Activated CD4-positive, alpha-beta T cell treated with anti-CD3 and anti-CD28 coated beads, Interleukin-2, amount 10 ng/mL, durations not matched to agents 24 days and 14 days (primary cell): ENCODE data around the gene KRT3. TPM values are rescaled to one million over a fixed set of nuclear protein-coding genes. Genes with fewer than 3 reads are reported as not detected.

Experiments used
- DNase-seq: peaks from one replicate; pipeline ENCODE4 v3.0.0; 2022
- H3K27ac Mint-ChIP-seq: one replicate; pipeline ENCODE4 v1.8.0; 2022; ENCODE audit warnings: mild to moderate bottlenecking, mixed read lengths
- H3K27me3 Mint-ChIP-seq: one replicate; pipeline ENCODE4 v1.8.0; 2022; ENCODE audit warnings: mixed read lengths
- H3K36me3 Mint-ChIP-seq: one replicate; pipeline ENCODE4 v1.8.0; 2022; ENCODE audit warnings: low read depth, mild to moderate bottlenecking, mixed read lengths
- H3K4me1 Mint-ChIP-seq: one replicate; pipeline ENCODE4 v1.8.0; 2021; ENCODE audit warnings: mixed read lengths
- H3K4me3 Mint-ChIP-seq: one replicate; pipeline ENCODE4 v1.8.0; 2022; ENCODE audit warnings: mild to moderate bottlenecking, moderate library complexity, mixed read lengths
- H3K9me3 Mint-ChIP-seq: one replicate; pipeline ENCODE4 v1.8.0; 2021; ENCODE audit warnings: mixed read lengths
- intact Hi-C: fragments of 100-400 bp; cut with micrococcal nuclease; formaldehyde crosslinking; loops from one replicate; pipeline ENCODE4 v1.15.1; 2023
- total RNA-seq: library from RNA; stranded (reverse); gene quantifications from 2 replicates; pipeline ENCODE4 v1.2.3, GENCODE V29; 2022

Gene KRT3
- total RNA-seq, 1 donor from 2014 or later = 0.14 TPM

DNA sequence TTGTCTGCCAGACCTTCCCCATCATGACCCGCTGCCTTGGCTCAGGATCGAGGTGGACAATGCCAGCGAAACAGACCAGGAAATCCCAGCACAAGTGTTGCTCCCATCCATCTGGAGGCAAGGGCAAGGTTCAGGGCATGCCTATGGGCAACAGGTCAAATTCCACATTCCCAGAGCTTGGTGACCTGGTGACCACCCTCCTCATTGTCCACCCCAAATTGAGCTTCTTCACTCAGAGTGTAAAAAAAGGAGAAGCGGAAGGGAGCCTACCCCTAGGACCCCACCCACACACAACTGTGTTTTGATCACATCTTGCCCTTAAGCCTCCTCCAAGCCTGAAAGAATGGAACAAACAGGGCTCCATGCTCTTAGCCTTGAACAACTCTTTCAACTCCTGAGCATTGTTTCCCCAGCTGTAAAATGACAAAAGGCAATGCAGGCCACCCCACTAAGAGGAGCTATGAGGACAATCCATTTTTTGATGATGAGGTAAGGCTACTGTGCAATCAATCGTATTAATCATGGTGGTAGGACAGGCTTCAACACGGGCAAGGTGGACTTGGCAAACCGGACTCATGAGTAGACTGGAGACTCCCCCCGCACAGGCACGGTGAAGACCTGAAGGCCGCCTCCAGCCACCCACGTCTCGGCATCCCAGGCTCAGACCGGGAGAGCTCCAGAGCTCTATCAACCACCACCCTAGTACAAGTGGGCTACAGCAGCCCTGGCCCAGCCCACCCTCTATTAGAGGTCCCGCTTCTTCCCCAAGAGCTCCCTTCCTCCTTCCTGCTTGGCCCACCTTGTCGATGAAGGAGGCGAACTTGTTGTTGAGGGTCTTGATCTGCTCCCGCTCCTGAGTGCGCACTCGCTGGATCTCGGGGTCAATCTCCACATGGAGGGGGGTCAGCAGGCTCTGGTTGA is 37.3 kb upstream of the KRT3 start:
- intact Hi-C loops = no loop called here
- H3K9me3 Mint-ChIP-seq = no peaks in the 10 kb centered on the region
- peaks cover 2% of the 10 kb centered on the region for H3K27me3 Mint-ChIP-seq
- no peak for DNase-seq
- no peak overlapping the region for H3K4me3 Mint-ChIP-seq
- no peak overlapping the region for H3K27ac Mint-ChIP-seq
- no peaks in the 10 kb centered on the region for H3K36me3 Mint-ChIP-seq
- H3K4me1 Mint-ChIP-seq = peaks cover 35% of the 10 kb centered on the region

DNA sequence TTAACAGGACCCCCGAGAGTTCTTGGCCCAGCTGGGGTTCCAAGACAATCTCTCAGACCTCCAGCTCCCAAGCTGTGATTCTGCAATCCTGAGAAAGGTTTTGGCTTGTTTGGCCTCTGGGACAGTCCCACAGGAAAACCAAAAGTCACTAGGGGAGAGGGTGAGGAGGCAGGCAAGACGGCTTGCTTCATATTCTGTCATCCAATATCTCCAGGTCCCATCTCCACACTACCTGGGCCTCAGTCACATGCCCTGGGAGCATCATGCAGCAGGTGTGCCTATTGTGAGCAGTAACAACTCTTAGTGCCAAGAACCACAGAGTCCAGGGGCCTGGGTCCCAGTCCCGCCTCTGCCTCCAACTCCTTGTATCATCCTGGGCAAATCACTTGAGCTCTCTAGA is 36.5 kb upstream of the KRT3 start:
- Mint-ChIP-seq H3K36me3 (no peaks in the 10 kb centered on the region), H3K9me3 (no peaks in the 10 kb centered on the region), H3K4me3 (no peak overlapping the region), H3K27me3 (peaks cover 2% of the 10 kb centered on the region), H3K27ac (no peak overlapping the region), H3K4me1 (peaks cover 33% of the 10 kb centered on the region)
- intact Hi-C loops = no loop called here
- no peak for DNase-seq

DNA sequence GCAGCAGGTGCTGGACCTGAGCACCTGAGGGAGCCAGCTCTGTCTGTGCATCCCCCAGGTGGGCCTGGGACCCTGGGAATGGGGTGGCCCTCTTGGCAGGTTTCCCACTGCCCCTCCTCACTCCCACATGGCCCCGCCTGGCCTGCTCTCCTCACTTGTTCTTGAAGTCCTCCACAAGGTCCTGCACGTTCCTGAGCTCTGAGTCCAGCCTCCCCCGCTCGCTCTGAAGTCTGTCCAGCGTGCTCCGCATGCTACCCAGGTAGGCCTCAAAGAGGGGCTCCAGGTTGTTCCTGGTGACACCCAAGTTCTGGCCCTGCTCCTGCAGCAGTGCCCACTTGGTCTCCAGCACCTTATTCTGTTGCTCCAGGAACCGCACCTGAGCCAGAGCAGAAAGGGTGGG is 35.3 kb upstream of the KRT3 start:
- Mint-ChIP-seq H3K27me3 (peaks cover 2% of the 10 kb centered on the region), H3K4me3 (no peak overlapping the region), H3K36me3 (no peaks in the 10 kb centered on the region), H3K27ac (no peak overlapping the region), H3K4me1 (peaks cover 22% of the 10 kb centered on the region), H3K9me3 (no peaks in the 10 kb centered on the region)
- no peak for DNase-seq
- intact Hi-C loops = no loop called here

DNA sequence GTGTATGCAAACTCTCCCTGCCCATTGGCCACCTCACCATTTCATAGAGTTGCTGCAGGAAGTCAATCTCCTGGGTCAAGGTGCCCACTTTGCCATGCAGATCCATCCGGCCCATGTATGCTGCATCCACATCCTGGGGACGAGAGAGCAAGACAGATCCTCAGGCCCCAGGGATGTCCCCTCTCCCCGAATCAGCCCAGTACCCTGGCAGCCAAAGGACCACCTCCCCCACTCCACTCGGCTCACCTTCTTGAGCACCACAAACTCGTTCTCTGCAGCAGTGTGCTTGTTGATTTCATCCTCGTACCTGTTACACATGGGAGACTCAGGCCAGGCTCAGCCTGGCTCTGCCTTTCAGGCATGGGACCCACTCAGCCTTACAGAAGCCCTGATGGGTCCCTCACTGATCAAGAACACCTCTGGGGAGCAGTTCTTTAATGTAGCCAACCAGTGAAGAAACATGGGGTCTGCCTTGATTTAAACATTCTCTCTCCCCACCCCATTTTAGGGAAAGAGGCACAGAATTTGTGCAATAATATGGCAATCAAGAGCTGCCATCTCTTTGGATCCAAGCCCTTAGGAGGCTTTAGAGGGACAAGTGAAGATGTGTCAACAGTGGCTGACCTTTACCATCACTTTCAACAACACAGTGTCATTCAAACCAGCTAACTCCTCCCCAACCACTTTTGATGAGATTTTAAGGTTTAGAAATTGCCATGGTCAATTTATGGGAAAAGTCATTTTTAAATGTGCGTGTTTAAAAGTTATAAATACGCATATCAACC is 34.3 kb upstream of the KRT3 start:
- H3K4me3 Mint-ChIP-seq = no peak overlapping the region
- no peaks in the 10 kb centered on the region for H3K36me3 Mint-ChIP-seq
- DNase-seq = no peak
- H3K27me3 Mint-ChIP-seq = peaks cover 2% of the 10 kb centered on the region
- no peaks in the 10 kb centered on the region for H3K9me3 Mint-ChIP-seq
- H3K27ac Mint-ChIP-seq = no peak overlapping the region
- peaks cover 11% of the 10 kb centered on the region for H3K4me1 Mint-ChIP-seq
- intact Hi-C loops = no loop called here

- Mint-ChIP-seq H3K27me3 (peaks cover 2% of the 10 kb centered on the region), H3K4me3 (no peak overlapping the region), H3K4me1 (peaks cover 10% of the 10 kb centered on the region), H3K27ac (no peak overlapping the region), H3K9me3 (no peaks in the 10 kb centered on the region), H3K36me3 (no peaks in the 10 kb centered on the region)
- intact Hi-C loops = no loop called here
- no peak for DNase-seq
Measured at GRCh38 chr12:52828591-52829021, 32.7 kb upstream of the KRT3 start.

DNA sequence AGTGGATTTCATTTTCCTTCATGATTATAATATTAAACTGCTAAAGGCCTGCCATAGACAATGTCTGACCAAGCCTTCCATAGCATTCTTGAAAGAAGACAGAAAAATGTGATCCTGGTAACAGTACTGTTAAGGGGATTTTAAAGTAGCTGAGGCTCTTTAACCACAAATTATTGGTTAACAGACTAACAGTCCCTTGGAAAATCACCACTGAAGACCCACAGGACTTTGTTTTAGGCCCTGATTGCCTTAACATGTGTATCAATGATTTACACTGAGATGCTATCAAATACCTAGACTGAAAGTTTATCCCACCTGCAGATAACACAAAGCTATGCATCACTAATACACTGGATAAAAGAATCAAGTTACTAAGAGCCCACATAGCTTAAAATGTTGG is 32.2 kb upstream of the KRT3 start:
- Mint-ChIP-seq H3K36me3 (no peaks in the 10 kb centered on the region), H3K4me3 (no peak overlapping the region), H3K27ac (no peak overlapping the region), H3K27me3 (peaks cover 2% of the 10 kb centered on the region), H3K4me1 (peaks cover 10% of the 10 kb centered on the region), H3K9me3 (no peaks in the 10 kb centered on the region)
- intact Hi-C loops = no loop called here
- DNase-seq = no peak

DNA sequence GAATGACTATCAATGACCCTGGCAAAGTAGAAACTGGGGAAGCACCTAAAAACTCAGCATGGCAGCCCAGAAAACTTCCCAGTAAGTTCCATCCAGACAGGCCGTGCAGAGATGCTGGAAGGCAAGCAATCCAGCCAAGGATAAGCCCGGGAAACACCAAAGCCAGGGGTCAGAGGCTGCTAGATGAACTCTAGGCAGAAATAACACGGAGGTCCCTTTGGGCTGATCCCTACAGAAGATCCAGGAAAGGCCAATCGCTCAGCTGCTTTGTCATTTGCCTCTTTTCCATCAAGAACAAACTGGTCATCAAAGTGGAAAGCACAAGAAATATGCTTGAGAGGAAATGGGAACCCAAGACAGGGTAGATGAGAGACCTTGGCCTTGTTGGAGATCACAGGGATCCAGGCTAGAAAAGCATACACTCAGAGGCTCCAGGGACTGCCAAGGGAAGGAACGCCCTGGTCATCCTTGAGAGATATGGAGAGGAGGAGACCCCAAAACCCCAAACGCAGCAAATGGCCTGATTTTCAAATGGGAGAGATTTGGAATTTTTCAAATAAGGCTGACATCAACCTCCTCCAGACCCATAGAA is 31.7 kb upstream of the KRT3 start:
- no peak overlapping the region for H3K4me3 Mint-ChIP-seq
- DNase-seq = no peak
- peaks cover 4% of the 10 kb centered on the region for H3K27me3 Mint-ChIP-seq
- intact Hi-C loops = no loop called here
- H3K36me3 Mint-ChIP-seq = no peaks in the 10 kb centered on the region
- H3K4me1 Mint-ChIP-seq = peaks cover 10% of the 10 kb centered on the region
- H3K9me3 Mint-ChIP-seq = no peaks in the 10 kb centered on the region
- no peak overlapping the region for H3K27ac Mint-ChIP-seq

DNA sequence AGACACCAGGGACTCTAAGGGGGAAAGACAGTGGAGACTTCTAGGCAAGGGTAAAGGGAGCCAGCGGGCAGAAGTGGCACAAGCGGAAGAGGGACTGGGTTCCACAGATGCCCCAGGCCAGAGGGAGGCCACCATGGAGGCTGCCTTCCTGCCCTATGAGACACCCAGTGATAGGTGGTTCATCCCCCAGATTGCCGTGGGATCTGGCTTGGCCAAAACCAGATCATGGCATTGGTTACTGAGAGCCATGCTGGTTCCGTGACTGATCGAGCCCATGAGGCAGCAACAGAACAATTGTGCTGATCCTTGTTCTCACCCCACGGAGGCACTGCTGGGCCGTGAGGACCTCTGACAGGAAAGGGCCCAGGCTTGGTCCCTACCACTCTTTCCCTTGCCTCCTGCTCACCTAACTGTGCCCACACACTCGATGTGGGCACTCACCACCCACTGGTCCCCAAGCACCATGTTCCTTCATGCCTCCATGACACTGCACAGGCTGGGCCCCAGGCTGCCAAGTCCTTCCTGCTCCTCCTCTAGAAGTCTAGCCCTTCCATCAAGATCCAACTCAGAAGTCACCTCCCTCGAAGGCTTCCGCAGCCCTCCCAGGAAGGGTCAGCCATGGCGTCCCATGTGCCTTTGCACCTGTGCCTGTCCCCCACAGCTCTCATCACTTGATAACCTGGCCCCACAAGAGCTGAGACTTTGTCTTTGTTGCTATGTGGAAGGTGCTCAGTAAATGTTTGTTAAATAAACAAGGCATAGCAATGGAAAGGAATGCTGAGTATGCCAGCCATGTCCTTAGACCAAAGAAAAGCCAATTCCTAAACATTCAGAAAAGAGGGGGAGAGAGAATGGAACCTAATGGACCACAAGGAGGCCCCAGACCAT is 30.9 kb upstream of the KRT3 start:
- H3K36me3 Mint-ChIP-seq = no peaks in the 10 kb centered on the region
- H3K4me1 Mint-ChIP-seq = peaks cover 10% of the 10 kb centered on the region
- no peaks in the 10 kb centered on the region for H3K9me3 Mint-ChIP-seq
- DNase-seq = no peak
- intact Hi-C loops = no loop called here
- H3K27ac Mint-ChIP-seq = no peak overlapping the region
- peaks cover 4% of the 10 kb centered on the region for H3K27me3 Mint-ChIP-seq
- H3K4me3 Mint-ChIP-seq = no peak overlapping the region

- Mint-ChIP-seq H3K9me3 (no peaks in the 10 kb centered on the region), H3K27me3 (peaks cover 4% of the 10 kb centered on the region), H3K4me1 (peaks cover 10% of the 10 kb centered on the region), H3K27ac (no peak overlapping the region), H3K36me3 (no peaks in the 10 kb centered on the region), H3K4me3 (no peak overlapping the region)
- no peak for DNase-seq
- intact Hi-C loops = no loop called here
Measured at GRCh38 chr12:52825961-52826360, 30.0 kb upstream of the KRT3 start.

DNA sequence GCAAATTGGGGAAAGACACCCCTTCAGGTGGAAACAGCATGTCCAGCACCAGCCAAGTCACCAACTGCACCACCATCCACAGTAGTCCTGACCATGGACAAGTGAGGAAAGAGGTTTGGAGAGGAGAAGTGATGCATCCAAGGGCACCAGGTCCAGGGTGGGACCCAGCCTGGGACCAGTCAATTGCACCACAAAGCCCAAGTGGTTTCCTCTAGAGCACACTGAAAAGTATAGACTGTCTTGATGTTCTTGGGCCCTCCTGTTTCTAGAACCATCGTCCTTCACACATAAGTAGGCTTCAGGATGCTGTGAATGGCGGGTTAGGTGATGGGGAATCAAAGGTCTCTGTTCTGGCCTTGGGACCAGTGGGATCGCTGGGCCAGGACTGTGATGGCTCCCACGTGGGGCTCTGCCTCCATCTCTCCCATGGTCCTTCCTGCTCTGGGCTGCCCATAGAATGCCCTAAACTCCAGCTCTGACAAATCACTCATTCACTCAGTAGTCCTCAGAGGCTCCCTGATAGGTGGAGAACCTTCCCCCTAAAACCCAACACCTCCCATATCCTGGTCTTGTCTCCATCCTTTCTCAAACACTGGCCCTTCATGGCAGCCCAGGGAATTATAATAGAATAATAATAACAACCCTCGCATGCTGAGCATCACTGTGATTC is 29.0 kb upstream of the KRT3 start:
- DNase-seq = no peak
- intact Hi-C loops = no loop called here
- Mint-ChIP-seq H3K4me1 (peaks cover 10% of the 10 kb centered on the region), H3K36me3 (no peaks in the 10 kb centered on the region), H3K9me3 (no peaks in the 10 kb centered on the region), H3K4me3 (no peak overlapping the region), H3K27me3 (peaks cover 3% of the 10 kb centered on the region), H3K27ac (no peak overlapping the region)

DNA sequence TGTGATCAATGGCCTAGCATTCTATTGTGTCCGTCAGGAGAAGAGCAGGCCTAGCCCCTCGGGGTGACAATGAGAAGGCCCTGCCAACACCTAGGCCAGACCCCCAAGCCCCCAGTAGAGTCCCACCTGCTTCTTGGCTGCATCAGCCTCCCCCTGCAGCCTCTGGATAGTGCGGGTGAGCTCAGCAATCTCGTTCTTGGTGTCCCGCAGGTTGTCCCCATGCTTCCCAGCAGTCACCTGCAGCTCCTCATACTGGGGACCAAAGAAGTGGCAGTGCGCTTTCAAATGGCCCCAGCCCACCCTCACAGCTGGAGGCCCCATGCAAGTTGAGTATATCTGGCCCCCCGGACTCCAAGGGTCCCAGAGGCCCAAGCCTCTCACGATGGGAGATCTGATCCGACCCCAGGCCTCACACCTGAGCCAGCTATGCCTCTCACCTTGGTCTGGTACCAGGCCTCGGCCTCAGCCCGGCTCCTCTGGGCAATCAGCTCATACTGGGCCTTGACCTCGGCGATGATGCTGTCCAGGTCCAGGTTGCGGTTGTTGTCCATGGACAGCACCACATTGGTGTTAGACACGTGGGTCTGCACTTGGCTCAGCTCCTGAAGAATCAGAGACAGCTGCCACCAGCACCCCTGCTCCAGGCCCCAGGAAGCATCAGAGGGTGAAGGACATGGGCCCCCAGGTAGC is 28.0 kb upstream of the KRT3 start:
- DNase-seq = no peak
- Mint-ChIP-seq H3K4me3 (no peak overlapping the region), H3K27me3 (peaks cover 3% of the 10 kb centered on the region), H3K4me1 (peaks cover 7% of the 10 kb centered on the region), H3K9me3 (no peaks in the 10 kb centered on the region), H3K27ac (no peak overlapping the region), H3K36me3 (no peaks in the 10 kb centered on the region)
- intact Hi-C loops = no loop called here

GRCh38 chr12:52822771-52823510 is 27.0 kb upstream of the KRT3 start:
- no peak overlapping the region for H3K27ac Mint-ChIP-seq
- DNase-seq = no peak
- H3K27me3 Mint-ChIP-seq = peaks cover 3% of the 10 kb centered on the region
- H3K9me3 Mint-ChIP-seq = no peaks in the 10 kb centered on the region
- H3K4me1 Mint-ChIP-seq = no peaks in the 10 kb centered on the region
- H3K36me3 Mint-ChIP-seq = no peaks in the 10 kb centered on the region
- no peak overlapping the region for H3K4me3 Mint-ChIP-seq
- intact Hi-C loops = no loop called here
